ENCODE results near the gene PCDHB1.

Gene PCDHB1, protein sequence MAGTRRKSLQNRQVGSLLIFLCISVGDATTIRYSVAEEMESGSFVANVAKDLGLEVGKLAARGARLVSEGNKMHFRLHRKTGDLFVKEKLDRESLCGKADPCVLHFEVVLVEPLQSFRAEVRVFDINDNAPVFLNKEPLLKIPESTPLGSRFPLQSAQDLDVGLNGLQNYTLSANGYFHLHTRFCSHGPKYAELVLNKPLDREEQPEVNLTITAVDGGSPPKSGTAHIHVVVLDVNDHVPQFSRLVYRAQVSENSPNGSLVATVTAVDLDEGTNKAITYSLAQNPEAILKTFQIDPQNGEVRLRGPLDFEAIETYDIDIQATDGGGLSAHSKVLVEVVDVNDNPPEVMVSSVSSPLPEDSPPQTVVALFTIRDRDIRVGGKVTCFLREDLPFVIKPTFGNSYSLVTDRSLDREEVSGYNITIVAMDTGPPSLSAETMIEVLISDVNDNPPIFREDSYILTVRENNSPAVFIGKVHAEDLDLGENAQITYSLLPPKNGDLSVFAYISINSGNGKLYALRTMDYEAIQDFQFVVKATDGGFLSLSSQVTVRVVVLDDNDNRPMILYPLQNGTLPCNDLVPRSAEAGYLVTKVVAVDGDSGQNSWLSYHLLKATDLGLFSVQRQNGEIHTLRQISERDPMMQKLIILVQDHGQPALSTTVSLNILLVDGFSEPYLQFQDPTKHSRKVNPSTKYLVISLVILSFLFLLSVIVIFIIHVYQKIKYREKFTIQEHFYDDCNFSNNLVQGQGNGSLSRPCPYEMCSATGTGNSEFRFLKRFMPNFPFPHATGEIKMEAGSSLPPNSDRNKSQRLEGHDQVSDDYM

DNA sequence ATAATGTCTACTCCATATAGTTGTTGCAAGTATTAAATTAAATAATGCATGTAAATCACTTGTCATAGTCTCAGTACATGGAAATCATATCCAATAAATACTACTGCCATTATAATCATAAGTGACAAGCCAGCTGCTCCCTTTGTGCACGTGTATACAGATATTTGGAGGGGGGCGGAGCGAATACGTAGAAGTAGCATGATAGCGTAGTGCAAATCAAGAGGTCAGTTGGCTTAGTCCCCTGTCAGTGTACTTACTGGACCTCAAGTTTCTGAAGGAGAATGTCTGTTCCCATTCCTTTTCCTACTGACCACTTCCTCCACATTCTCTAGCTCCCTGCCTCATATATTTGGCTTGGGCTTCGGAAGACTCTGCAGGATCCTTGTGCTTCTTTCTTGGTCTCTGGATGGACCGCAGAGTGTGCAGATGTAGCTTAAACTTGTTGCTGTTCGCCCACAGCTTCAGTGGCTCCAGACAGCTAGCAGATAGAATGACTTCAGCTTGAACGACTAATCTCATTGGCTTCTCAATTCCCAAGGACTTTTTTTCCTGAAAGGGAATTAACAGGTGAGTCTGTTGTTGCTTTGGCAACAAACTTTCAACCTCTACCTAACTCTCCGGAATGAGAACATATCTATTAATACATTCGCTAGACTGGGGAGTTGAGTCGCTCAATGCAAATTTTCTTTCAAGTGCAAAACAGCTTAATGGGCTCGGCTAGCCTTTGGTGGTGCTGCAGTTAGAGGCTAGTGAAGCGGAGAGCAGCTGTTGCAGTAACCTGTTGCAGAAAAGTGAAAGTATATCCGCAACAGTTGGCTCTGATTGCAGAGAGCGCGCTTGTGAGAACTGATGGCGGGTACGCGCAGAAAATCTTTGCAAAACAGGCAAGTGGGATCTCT lies at the start of gene PCDHB1:
TSS of gene PCDHB1 (plus strand) at position 753 of the 899 bp plus-strand sequence. CDS start at position 850, 97 bp downstream.
- DNase-seq = no peak

DNA sequence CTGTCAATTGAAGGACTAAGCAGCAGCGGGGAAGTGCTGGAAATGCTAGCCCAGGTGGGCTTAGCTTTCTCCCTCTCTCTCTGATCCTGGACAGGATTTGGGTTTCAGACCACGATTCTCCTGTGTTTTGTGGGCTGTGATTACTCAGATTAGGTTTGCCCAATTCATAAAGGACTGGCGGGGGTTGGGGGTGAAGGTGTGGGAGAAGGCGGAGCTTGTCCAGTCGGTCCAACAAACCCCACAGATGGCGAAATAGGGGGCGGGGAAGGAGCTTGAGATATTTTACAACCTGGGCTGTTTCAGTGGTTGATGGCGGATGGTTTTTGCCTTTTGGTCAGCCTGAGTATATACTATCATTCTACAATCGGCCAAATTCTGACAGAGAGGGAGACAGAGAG lies 49.7 kb upstream of the PCDHB1 start:
- no peak for DNase-seq

DNA sequence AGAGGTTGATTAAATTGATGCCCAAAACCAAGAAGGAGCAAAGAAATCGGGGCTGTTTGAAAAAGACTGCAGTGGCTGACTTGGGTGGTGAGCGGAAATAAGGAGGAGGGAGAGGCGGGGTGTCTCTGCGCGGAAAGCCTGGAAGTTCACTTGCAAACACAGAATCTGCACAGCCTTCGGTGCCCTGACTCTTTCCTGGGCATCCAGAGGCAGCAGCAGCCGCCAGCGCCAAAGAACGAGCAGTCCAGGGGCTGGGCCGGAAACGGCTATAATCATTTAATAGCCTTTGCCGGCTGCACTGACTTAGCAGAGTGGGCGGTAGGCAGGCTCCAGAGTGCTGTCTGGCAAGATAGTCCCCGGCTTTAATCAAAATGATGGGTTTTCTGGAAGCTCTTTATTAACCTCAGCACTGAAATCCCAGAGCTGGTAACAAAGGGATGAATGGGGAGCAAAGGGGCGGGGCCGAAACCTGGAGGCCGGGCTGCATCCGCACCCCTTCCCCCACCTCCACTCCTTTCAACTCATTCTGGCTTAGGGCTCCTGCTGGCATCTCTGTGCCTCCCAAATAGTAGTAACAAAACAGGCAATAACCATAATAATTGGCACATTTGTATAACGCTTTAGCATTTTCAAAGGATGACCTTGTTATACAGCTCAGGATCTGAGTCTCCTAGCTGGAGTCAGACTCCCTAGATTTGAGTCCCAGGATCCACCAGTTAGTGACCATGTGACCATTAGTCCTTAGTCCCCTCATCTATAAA lies 49.1 kb upstream of the PCDHB1 start:
- no peak for DNase-seq

DNA sequence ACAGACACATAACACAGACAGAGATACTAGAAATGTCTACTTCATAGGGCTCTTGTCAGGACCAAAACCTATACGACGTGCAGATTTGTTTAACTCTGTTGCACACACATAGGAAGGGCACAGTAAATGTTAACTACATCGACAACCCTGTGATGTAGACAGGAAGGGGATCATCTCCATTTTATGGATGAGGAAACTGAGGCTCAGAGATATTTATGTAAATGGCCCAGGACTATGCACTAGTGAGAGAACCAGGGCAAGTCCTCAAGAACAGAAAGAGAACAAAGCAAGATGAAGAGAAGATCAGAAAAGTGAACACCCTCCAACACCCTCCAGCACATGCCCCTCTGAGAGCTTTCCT lies 48.6 kb upstream of the PCDHB1 start:
- no peak for DNase-seq

DNA sequence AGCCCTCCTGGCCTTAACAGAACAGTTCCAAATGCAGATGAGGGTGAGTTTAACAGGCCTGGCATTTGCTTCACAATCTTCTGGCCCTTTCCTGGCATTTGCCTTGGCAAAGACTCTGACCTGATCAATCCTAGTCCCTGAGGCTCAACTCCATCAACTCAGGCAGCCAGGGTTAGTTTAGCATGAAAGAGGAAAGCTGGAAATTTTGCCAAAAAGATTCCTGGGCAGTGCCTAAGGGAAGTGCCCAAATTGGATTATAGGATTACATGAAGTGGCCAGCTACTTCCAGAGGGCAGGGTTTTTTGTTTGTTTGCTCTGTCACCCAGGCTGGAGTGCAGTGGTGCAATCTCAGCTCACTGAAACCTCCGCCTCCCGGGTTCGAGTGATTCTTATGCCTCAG lies 48.1 kb upstream of the PCDHB1 start:
- no peak for DNase-seq

DNA sequence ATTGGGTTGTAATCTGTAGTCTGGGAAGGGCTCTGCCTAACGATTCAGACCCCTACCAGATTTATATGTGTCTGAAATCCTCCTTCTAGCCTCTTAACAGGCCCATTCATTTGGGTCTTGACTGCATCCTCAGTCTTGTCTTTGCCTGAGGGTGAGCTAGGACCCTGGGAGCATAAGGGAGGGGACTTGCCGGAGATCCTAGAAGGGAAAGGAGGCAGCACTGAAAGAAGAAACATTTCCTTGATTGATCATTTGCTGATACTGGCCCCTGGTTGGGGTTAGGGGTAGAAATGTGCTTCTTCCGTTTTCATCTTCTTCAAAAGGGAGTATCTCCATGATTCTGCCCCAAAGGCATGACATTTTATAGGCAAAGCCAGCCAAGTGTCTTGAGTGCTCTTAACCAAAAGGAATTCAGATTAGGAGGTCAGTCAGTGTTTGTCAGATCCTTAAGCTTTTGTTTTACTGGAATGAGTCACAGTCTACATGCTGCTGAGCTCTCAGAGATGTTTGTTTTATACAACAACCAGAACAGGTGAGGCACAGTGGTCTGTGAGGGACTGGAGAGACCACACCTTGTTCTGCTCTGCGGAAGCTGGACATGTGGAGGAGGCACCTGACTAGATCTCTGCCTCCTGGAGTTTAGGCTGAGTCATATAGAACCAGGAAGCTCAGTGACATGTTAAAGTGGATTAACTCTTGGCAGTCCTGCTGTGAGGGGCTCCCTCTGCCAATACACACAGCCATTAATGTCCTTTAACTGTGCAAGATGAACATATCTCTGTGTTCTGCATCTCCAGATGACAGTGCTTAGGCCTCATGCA lies 47.2 kb upstream of the PCDHB1 start:
- DNase-seq = no peak

DNA sequence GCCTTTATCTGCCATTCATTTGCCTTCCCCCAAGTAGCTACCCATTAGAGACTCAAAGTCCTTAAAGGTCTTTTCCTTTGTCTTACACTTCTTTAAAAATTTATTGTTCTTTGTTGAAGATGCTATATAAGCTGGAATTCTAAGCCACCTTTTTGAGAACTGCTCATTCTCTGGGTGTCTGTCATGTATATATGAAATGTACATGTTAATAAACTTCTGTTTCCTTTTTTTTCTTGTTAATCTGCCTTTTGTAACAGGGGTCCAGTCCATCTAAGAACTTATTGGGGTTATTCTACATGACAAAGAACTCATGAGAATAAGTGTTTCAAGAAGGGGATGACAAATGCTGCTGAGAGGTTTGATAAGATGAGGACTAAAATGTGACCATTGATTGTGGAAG lies 43.4 kb upstream of the PCDHB1 start:
- no peak for DNase-seq

DNA sequence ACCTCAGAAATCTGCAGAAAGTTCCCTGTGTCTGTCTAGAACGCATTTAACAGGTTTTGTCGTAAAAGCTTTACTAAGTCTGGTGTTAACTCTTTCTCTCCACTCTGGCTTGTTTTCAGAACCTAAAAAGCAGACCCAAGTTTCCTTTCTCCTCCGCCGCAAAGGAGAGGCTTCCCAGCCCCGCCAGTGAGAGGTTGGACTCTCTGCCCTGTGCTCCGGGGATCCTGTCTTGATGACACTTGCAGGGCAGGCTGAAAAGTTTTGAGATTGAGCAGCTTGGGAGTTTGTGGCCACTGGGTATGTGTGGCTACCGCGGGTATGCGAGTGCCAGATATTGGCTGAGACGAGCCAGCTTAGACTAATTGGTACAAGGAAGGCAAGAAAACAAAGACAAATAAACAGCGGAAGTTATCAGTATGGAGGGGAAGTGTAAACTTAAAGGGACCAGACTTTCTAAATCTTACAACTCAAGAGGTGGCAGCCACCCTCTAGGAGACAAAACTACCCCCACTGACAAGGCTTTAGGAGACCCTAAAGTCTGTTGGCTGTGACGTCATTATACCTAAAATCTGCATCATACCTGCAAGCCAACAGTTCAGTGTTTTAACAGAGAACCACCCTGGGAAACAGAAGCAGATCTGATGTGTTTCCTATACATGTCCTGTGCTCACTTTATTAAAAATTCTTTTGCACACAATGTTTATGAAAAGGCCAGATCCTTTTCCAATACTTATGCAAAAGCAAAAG lies 41.0 kb upstream of the PCDHB1 start:
- DNase-seq = no peak

DNA sequence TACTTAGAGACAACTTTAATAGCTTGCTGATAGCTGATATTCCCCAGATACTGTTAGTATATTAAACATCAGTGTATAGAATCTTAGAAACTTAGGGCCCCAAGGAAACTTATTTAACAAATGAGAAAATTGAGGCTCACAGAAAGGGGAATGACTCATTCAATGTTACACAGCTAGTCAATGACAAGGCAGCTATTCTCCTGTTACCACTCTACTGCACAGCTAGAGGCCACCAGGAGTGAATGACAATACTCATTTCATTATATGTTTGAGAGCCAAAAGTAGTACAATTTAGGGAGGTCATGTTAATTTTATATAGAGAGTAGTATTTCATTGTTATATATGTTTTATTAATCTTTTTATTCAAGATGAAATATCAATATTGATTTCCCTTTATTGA lies 33.2 kb upstream of the PCDHB1 start:
- DNase-seq = no peak

DNA sequence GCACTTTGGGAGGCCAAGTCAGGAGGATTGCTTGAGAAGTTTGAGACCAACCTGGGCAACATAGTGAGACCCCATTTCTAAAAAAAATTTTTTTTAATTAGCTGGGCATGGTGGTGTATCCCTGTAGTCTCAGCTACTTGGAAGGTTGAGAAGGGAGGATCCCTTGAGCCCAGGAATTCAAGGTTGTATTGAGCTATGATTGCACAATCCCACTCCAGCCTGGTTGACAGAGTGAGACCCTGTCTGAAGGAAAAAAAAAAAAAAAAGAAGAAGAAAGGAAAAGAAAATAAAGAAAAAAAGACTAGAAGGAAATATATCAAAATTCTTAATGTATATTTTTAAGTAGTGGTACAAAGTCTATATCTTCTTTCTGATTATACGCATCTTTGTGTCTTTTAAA lies 28.8 kb upstream of the PCDHB1 start:
- no peak for DNase-seq

DNA sequence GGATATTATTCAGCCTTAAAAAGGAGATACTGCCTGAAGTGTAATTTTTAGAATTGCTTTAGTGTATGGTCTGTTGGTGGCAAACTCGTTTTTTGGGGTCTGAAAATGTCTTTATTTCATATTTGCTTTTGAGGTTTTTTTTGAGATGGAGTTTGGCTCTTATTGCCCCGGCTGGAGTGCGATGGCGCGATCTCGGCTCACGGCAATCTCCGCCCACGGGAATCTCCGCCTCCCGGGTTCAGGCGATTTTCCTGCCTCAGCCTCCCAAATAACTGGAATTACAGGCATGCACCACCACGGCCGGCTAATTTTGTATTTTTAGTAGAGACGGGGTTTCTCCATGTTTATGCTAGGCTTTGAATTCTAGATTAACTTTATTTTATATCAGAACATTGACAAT lies 20.2 kb upstream of the PCDHB1 start:
- no peak for DNase-seq

DNA sequence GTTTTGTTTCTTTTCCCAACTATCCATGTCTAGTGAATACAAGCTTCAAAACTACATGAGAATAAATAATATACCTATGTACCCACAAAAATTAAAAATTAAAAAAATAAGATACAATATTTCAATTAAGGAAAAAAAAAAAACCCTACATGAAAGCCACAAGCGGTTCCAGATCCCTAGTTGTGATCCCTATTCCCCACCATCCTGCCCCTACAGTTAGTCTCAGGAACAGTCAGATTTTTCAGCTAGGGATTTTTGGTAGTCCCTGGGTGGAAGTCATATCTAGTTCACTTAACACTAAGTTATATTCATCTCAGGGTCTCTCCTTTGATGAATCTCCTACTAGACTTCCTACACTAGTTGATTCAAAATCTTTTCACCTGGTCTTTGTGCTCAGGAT lies 18.5 kb upstream of the PCDHB1 start:
- DNase-seq = no peak

DNA sequence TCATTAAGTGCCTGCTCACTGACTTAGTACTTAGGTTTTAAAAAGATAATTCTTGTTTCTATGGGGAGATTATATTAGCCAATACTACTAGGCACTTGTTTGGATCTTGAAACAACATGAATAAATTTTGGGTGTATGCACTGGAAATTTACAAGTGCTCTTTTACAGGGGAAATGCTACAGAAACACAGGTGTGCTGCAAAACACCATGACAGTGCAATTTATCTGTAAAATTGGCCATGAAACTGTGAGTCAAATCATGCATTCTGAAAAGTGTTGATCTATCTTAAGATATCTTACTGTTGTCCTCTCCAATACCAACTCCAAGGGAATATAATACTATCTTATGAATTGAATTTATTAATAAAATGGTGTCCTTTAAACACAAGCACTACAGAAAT lies 12.1 kb upstream of the PCDHB1 start:
- no peak for DNase-seq

DNA sequence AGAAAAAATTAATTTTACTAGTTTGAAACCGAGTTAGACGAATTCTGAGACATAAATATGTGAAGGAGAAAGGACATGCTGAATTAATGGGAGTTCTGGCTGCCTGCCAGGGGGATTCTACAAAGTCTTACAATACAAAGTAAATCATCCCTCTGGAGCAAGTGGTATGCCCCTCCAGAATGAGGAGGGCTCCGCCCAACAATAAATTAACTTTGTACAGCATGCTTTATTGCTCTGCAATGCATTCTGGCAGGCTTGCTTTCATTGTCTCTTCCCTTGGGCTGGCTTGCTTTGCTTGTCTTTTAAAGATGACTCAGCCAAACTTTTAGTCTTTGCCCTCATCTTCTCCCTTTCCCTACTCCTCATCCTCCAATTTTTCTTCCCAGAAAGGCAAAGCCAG lies 11.7 kb upstream of the PCDHB1 start:
- no peak for DNase-seq

DNA sequence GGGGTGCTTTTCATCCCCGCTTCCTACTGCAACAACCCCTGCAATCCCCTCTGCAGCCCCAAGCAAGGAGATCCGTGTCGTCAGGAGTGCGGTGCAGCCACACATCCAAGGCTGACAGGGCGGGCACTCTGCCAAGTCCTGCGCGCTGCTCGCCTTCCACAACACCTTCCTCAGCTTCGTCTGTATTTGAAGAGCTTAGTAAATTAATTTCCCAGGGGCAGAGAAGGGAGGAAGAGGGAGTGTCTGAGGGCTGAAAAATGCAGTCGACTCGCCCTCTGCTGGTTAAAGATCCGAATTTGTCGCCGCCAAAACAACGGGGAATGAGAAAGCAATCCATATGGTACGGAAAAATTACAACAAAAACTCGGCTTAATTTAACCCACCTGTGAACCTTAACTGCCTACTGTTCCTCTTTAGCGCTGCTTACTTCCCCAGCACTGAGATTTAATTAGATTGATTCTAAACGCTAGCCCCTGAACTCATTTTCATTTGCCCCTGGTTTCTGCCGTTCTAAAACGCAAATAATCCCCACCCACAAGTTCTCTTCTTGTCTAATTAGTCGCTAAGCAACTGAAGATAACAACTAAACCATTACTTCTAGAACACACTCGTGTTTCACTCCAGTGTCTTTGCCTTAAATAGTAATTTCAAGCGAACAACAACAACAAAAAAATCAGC lies 10.9 kb upstream of the PCDHB1 start:
- no peak for DNase-seq

DNA sequence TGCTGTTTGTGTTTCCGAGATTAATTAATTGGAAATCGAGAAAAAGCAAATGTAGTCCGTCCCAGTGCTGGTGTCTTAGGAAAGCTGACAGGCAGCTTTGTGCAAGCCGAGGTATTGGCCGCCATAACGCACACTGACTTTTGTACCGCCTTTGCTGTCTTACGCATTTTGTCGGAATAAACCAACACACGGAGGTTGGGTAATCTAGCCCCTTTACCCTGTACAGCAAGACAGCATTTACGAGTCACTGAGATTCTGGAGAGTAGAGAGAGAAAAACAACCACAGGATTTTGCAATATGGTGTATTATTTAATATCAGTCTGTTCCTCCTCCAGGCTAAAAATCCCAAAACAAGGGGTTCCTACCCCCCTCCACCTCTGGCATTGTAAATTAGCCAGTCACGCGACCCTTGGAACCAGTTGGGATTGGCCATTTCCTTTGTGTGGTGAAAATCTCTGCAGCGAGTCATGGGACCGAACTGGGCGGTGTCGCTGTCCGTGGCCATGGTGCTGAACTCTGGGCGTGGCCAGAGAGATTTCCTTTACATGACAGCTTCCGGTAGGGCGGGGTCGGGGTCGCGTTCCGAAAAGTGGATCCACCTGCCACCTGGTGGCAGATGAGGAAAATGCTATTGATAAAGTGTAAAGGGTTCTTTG lies 10.3 kb upstream of the PCDHB1 start:
- peak; percentile 66 for DNase-seq

DNA sequence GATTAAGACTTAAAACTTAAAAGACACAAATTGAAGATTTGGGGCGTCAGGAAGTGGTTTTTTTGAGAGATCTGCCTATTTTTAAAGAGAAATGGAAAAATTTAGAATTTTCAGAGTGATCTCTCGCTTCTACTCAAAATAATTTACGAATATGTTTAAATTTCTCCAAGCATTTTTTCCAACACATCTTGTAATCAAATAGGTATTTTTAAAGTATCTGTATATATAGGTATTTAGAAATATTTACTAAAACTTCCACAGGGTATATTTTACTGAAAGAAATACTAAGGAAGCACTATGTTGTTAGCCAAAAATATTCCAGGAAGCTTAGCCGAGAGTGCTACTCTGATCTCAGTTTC lies 9.8 kb upstream of the PCDHB1 start:
- no peak for DNase-seq

DNA sequence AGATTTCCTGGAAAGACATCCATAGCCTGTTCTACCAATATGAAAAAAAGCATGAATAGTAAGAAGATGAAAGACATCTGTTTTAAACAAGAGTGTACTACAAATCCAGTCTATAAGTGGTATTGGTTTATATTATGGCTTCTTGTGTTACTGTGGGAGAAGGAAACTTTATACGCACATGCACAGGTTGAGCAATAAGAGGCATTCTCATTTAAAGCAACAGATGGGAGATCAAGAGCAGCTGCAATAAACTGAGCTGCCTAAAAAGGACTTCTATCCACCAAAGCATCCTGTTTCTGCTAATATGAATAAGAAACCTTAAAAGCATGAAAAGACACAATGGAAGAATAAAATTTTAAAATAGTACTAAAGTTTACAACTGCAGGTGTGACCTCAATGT lies 8.6 kb upstream of the PCDHB1 start:
- DNase-seq = no peak

DNA sequence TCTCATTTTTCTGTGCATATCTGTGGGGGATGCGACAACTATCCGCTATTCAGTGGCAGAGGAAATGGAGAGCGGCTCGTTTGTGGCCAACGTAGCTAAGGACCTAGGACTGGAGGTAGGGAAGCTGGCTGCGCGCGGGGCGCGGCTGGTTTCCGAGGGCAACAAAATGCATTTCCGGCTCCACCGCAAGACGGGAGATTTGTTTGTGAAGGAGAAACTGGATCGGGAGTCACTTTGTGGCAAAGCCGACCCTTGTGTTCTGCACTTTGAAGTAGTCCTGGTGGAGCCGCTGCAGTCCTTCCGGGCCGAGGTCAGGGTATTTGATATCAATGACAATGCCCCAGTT lies 320 bp downstream of the PCDHB1 start:
- no peak for DNase-seq

DNA sequence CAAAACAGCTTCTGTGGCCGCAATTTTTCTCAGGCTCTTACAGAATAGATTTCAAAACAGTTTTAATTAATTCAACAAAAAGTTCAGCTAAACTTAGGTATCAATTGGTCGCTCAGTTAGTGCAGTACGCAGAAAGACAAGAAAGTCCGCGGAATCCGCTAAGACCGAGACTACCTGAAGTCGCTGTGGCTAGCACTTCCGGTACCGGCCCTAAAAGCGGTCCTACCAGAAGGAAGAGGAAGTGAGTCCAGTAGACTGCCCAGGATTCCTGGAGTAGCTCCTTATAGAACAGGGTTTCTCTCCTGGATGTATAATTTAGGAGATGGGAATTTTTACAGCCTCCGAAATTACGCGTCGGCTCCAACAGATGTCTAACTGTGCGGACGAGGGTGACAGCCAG lies 26.7 kb downstream of the PCDHB1 start:
- DNase-seq = no peak
